T-helper 1 cell treated with Interleukin-12 subunit alpha and Interleukin-12 subunit beta and Interleukin-4 antibody, amounts not matched to agents 30 ng/mL and 1 ng/mL, for 36 hours (primary cell): ENCODE data around the gene ANKRD11. TPM values are rescaled to one million over a fixed set of nuclear protein-coding genes. Genes with fewer than 3 reads are reported as not detected.

Experiments used
- intact Hi-C: fragments of 100-400 bp; cut with micrococcal nuclease; formaldehyde crosslinking; loops from one replicate; pipeline ENCODE4 v1.15.1; 2024
- total RNA-seq: library from RNA; stranded (reverse); gene quantifications from 2 replicates; pipeline ENCODE4 v1.2.3, GENCODE V29; 2022

Gene ANKRD11
- total RNA-seq, 1 donor from 2014 or later = 192 TPM

- intact Hi-C loops = no loop called here
These were observed 167.8 kb downstream of the ANKRD11 start for GRCh38 chr16:89322321-89323119.

- intact Hi-C loops = no loop called here
These were observed 169.4 kb downstream of the ANKRD11 start for GRCh38 chr16:89320782-89321501.

GRCh38 chr16:89319886-89320781 lies 170.2 kb downstream of the ANKRD11 start:
- intact Hi-C loops = loop anchor here (5.0 kb wide), 4 partner anchors 78 to 337 kb away; partner anchors contain the start of genes CHMP1A and SPATA33

GRCh38 chr16:89319631-89319885 lies 170.8 kb downstream of the ANKRD11 start:
- intact Hi-C loops = loop anchor here (5.0 kb wide), 4 partner anchors 77 to 338 kb away; partner anchors contain the start of genes CHMP1A and SPATA33

- intact Hi-C loops = loop anchor here (5.0 kb wide), 4 partner anchors 77 to 338 kb away; partner anchors contain the start of genes CHMP1A and SPATA33
These were observed 171.3 kb downstream of the ANKRD11 start for GRCh38 chr16:89318871-89319630.

GRCh38 chr16:89318430-89318758 lies 172.0 kb downstream of the ANKRD11 start:
- intact Hi-C loops = loop anchor here (5.0 kb wide), 4 partner anchors 76 to 339 kb away; partner anchors contain the start of genes CHMP1A and SPATA33

GRCh38 chr16:89317729-89318429 lies 172.5 kb downstream of the ANKRD11 start:
- intact Hi-C loops = loop anchor here (2.0 to 5.0 kb wide), 5 partner anchors 13 to 339 kb away; partner anchors contain the start of genes CHMP1A and SPATA33

GRCh38 chr16:89317101-89317671 lies 173.2 kb downstream of the ANKRD11 start:
- intact Hi-C loops = loop anchor here (2.0 to 5.0 kb wide), 5 partner anchors 14 to 340 kb away; partner anchors contain the start of genes CHMP1A and SPATA33

- intact Hi-C loops = loop anchor here (1.0 to 5.0 kb wide), 7 partner anchors 8 to 341 kb away; partner anchors contain the start of genes CHMP1A and SPATA33
These were observed 173.7 kb downstream of the ANKRD11 start for GRCh38 chr16:89316701-89317100.

DNA sequence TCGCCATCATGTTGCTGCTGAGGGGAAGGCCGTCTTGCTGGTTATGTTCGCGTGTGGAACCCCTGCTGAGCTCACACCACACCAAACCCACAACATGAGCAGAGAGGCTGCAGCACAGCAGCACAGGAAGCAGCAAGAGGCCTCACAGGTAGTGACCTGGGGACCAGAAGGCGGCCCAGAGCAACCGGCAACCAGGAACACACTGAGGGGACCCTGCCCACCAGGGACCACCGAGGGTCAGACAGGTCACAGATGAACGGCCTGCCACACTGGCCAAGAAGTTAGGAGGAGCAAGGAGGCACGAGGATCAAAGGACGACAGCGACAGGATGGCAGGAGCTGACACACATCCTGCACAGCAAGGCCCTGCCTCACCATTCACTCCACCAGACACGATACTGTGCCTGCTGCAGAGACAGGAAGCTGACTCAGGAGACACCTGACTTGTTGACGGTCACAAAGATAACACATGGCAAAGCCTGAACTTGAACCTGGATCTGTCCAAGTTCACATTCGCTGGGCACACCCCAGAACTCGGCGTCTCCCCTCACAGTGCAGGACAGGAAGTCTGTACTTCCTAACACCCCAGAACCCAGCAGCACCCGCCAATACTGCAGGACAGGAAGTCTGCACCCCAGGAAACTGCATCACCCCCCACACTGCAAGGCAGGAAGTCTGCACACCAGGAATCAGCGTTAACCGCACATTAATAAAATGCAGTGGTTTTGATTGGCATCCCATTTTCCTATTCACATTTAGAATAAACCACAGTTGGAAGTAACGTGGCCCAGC lies 174.4 kb downstream of the ANKRD11 start:
- intact Hi-C loops = loop anchor here (1.0 to 5.0 kb wide), 9 partner anchors 8 to 341 kb away; partner anchors contain the start of genes CHMP1A and SPATA33

DNA sequence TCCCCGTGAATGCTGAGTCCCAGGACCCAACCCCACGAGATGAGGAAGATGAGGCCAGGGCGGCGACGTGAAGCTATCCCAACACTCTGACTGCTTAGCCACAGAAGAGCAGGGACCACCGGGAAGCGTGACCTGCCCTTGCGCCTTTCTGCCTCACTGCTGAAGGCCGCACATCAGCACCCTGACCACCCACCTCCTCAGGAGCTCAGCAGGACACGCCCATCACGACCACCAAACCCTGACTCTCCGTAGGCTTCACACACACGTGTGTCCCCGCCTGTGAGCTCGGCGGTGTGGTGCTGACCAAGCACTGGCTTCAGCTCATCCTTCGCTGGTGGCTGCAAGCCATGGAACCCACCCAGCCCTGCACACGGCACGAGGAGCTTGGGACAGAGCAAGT lies 175.1 kb downstream of the ANKRD11 start:
- intact Hi-C loops = loop anchor here (1.0 to 5.0 kb wide), 6 partner anchors 46 to 342 kb away; partner anchors contain the start of genes CHMP1A and SPATA33

DNA sequence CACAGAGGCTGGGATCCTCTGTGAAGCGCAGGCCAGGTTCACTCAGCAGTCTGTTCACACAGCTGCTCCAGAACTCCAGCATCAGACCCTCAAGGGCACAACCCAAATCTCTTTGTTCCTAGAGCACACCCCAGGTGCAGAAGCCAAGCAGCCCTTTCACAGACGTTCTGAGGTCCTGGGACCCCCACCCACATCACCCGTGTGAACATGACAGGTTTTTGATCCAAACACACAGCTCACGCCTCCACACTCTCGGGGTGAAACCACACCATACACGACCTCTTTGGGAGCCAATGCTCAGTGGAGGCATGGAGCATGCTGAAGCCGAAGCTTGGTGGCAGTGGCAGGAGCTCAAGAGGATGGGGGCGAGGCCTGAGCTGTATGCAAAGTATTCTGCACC lies 175.5 kb downstream of the ANKRD11 start:
- intact Hi-C loops = loop anchor here (1.0 to 5.0 kb wide), 6 partner anchors 46 to 342 kb away; partner anchors contain the start of genes CHMP1A and SPATA33

DNA sequence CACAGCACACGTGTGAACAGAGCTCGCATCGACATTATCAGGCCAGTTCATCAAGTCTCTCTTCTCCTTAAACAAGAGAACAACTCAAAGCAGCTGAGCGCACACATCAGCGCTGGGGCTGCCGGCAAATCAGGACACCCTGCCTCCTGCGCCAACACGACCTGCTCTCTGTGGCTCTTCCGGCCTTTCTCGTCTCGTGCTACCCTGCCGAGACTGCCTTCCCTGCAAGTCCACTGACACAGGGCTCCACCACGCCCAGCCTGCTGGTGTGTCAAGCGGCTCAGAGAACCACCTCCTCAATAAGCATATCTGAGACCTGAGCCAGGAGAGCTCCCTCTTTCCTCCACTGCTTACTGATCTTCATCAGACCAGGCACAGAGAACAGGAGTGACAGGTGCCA lies 176.0 kb downstream of the ANKRD11 start:
- intact Hi-C loops = loop anchor here (2.0 kb wide), 1 partner anchor 46 kb away; no protein-coding TSS in a partner anchor

- intact Hi-C loops = no loop called here
These were observed 176.8 kb downstream of the ANKRD11 start for GRCh38 chr16:89313583-89313982.

GRCh38 chr16:89312598-89313299 lies 177.6 kb downstream of the ANKRD11 start:
- intact Hi-C loops = no loop called here

DNA sequence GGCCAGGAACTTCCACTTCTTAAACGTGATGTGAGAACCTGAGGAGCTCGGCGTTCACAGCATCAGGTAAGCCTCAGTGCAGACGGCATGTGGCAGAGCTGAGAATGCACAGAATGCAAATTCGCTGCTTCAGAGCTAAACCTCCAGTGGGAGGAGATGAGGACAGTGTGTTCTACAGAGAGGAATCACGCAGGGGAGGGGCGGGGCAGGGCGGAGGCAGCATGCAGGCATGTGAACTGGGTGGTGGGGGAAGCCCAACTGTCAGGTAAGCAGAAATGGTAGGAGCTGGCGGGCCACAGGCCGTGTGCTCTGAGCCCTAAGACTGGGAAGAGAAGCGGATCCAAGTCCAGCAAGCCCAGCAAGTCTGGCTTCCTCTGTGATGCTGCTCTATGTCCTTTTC lies 178.2 kb downstream of the ANKRD11 start:
- intact Hi-C loops = no loop called here

GRCh38 chr16:89311636-89312035 lies 178.7 kb downstream of the ANKRD11 start:
- intact Hi-C loops = no loop called here
